Middle frontal gyrus (tissue), 1 donor: ENCODE measurements around the gene COX6B1.
"Not testable (repeated sequence)": the region's sequence is repeated elsewhere in the genome, so short reads cannot be mapped to it uniquely, and the experiment has no call there.

ENCODE experiments used
- DNase-seq: peaks from one replicate; pipeline ENCODE4 v3.0.0-alpha.2; 2015; ENCODE audit warnings: low spot score; ENCODE audit errors: extremely low spot score

COX6B1 gene

GRCh38 chr19:35665157-35665556, 17.0 kb downstream of the COX6B1 start:
- no peak for DNase-seq

GRCh38 chr19:35665604-35666003, 17.5 kb downstream of the COX6B1 start:
- DNase-seq: no peak

DNA sequence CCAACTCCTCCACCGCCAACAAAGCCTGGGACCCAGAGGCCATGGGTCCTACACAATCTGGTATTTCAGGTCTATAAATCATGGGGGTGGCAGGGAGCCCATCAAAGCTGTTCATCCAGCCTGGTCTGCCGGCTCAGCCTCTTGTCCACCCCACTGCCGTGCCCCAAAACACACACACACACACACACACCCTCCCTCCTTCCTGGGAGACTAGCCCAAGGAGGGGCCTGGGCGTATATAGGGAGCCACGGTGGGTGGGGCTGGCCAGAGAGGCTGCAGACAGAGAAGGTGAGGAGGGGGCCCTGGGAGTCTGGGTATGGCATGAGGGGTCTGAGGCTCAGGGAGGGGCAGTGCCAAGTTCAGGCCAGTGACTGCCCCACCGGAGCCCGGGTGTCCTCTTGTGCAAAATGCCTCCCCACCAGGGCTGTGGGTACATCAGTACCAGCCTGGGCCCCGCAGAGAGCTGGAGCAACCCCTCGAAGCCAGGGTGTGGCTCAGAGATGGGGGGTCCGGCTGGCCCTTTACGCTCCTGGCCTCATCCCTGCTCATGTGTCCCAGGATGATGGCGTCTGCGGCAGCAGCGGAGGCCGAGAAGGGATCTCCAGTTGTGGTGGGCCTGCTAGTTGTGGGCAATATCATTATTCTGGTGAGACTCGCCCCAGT, 18.3 kb downstream of the COX6B1 start, which contains the start of gene UPK1A:
Gene UPK1A (plus strand): TSS at position 267 of the 663 bp plus-strand sequence. CDS start 296 bp downstream, at position 563.
- DNase-seq: no peak

GRCh38 chr19:35669566-35669965, 21.4 kb downstream of the COX6B1 start:
- no peak for DNase-seq

DNA sequence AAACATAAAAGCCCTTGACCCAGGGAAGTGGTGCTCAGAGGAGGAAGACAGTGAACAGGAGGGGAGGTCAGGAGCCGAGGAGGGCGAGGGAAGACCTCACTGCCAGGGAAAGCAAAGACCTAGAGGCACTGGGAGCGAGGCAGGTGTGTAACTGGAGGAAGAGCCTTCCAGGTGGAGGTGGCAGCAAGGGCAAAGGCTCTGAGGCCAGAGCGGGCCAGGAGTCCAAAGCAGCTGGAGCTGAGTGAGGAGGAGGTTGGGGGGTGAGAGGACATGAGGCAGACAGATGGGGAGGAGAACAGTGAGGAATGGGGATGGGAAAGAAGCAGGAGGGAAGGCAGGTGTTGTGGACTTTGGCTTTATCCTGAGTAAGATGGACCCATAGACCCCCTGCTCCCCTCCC, 21.9 kb downstream of the COX6B1 start:
- no peak for DNase-seq

DNA sequence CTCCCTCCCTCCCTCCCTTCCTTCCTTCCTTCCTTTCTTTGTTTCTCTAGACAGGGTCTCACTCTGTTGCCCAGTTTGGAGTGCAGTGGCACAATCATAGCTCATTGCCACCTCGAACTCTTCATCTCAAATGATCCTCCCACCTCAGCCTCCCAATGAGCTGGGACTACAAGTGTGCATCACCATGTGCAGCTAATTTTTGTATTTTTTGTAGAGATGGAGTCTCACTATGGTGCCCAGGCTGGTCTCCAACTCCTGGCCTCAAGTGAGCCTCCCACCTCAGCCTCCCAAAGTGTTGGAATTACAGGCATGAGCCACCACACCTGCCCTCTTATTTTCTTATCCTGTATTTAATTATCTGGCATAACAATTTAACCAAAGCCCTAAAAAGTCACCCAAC, 22.6 kb downstream of the COX6B1 start:
- DNase-seq: no peak

DNA sequence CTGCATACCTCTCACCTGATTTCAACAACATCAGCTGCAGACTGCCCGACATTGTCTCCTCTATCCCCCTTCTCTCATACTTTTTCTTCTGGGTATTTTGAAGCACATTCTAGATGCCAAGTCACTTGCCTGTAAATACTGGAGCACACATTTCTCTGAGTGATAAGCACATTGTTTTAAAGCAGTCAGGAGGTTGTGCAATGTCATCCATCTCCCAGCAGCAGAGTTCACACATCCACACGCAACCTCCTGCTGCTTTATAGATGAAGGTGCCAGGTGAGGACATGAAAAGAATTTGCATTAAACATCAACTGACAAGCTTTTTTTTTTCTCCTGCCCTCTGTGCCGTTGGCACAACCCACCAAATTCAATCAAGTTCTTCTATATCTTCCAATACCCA, 23.7 kb downstream of the COX6B1 start:
- DNase-seq: no peak

- DNase-seq: no peak
These were observed 25.1 kb downstream of the COX6B1 start for GRCh38 chr19:35673121-35673804.

GRCh38 chr19:35675589-35676140, 27.5 kb downstream of the COX6B1 start:
- DNase-seq: no peak

GRCh38 chr19:35689836-35690235, 41.7 kb downstream of the COX6B1 start:
- no peak for DNase-seq

DNA sequence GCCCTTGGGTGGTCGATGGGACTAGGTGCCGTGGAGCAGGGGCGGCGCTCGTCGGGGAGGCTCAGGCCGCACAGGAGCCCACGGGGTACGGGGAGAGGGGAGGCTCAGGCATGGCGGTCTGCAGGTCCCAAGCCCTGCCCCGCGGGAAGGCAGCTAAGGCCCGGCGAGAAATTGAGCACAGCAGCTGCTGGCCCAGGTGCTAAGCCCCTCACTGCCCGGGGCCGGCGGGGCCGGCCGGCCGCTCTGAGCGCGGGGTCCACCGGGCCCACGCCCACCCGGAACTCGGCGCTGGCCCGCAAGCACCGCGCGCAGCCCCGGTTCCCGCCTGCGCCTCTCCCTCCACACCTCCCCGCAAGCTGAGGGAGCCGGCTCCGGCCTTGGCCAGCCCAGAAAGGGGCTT, 43.0 kb downstream of the COX6B1 start:
- not testable (repeated sequence) for DNase-seq

GRCh38 chr19:35692010-35692409, 43.9 kb downstream of the COX6B1 start:
- DNase-seq: no peak

GRCh38 chr19:35693422-35693821, 45.3 kb downstream of the COX6B1 start:
- DNase-seq: no peak

GRCh38 chr19:35693835-35694599, 45.9 kb downstream of the COX6B1 start:
- DNase-seq: peak; percentile 65

DNA sequence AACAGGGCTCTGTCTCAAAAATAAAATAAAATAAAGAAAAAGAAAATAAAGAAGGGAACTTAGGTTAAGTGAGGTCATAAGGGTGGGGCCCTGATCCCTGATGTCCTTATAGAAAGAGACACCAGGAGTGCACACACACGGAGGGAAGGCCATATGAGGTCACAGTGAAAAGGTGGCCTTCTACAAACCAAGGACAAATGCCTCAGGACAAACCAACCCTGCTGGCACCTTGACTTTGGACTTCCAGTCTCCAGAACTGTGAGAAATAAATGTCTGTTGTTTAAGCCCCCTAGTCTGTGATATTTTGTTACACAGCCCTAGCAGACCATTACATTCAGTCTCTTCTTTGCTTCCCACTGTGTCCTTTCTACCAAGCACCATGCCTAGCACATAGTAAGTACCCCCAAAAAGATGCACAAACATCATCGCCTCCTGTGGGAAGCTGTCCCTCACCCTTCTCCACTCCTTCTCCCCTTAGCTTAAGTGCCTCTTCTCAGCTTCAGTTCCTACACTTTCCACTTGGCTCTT, 47.8 kb downstream of the COX6B1 start:
- no peak for DNase-seq

DNA sequence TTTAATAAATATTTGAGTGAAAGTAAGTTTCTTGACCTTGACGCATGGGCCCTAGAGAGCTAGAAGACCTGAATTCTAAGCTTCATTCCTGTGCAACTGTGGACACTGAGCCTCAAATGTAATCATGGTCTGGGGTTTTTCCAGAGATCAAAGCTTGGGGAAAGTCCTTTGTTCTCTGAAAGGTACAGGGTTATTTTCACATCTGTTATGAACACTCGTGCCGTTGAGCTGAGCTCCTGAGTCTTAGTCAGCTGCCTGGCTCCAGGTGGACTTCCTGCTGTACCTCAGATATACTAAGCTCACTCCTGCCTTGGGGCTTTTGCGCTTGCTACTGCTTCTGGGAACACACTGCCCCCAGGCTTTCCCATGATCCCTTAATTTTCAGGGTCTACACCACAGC, 48.7 kb downstream of the COX6B1 start:
- no peak for DNase-seq

DNA sequence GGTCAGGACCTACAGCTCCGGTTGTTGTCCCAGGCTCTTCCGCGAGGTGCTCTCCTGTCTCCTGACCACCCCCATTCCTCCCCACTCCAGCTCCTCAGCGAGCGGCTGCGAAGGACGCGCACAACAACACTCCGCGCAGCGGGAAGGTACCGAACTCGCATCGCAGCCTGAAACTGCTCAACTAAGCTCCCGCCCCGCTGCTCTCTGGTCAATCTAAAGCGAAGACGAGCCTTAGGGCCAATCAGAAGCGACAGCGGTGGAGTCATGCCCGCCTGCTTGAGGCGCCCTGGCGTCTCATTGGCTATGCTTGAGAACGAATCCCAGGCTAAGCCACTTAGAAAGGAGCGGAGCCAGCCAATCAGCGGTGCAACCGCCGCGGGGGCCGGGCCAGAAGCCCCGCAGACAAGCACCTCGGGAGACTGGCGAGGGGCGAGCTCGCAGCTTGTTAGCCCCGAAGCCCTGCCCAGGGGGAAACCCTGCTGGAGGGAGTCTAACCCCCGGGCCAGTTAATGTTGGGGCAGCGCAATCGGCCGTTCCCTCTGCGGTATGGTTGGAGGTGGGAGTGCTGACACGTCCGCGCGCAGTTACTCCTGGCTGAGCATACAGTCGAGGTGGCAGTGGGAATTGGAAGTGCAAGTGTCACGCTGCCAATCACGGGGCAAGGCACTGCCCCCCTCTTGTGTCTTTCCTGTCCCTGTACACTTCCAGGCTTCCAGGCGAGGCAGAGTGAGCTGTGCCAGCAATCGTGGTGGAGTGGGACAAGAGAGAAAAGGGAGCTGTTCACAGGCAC, 54.3 kb downstream of the COX6B1 start:
- DNase-seq: peak; percentile 98

DNA sequence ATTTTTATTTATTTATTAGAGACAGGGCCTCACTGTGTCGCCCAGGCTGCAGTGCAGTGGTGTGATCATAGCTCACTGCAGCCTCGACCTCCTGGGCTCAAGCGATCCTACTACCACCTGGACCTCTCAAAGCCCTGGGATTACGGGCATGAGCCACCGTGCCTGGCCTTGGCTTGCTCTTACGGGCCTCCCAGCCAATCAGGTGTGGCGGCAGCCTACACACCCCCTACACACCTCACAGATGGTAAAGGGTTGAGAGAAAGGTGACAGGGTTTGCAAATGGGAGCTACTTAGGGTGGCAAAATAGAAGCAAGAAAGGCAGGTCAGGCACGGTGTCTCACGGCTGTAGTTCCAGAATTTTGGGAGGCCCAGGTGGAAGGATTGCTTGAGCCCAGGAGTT, 55.2 kb downstream of the COX6B1 start:
- DNase-seq: no peak

DNA sequence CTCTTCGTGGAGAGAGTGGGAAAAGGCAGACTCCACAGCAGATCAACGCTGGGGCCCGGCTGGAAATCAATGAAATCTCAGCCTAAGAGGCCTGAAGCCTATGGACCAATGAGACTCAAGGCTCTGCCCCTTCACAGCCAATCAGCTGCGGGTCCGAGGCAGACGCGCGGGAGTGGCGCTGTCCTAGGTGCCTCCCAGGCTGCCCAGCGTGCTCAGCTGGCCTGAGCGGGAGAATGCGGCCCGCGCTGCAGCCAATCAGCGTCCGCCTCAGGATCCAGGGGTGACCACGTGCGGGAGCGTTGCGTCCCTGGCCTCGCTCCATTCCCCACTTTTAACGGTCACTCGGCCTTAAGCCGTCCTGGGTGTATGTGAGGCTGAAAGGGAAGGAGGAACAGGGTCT, 56.1 kb downstream of the COX6B1 start, which contains the start of gene ZBTB32:
Gene ZBTB32 (plus strand): TSS at position 341 of the 400 bp plus-strand sequence. CDS start 10,069 bp downstream, outside the sequence.
- no peak for DNase-seq
